GM18907 (cell line): Measurements from ENCODE around the gene STPG2.

Experiments used
- ATAC-seq: cut with Tn5 transposase; IDR thresholded peaks from one replicate; pipeline ENCODE4 v1.9.1; 2021; ENCODE audit warnings: mild to moderate bottlenecking, moderate library complexity; ENCODE audit not compliant: unreplicated experiment

The STPG2 gene

DNA sequence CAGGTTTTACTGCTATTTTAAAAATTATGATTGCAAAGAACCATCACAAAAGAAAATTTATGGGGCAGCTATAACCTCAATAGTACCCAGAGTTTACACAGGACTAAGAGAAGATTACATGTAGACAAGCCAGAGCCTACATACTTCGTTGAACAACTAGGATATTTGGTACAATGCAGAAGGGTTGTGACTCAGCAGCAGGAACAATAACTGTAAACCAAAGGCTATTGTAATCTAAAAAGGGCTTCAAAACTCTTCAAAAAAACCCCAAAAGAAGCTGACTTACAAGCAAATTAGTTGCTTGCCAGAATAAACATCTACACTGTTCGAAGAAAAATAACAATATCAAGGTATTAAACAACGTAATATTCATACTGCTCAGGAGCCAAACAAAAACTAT, 618.0 kb downstream of the STPG2 start:
- no peak for ATAC-seq

GRCh38 chr4:97517939-97518338, 625.3 kb downstream of the STPG2 start:
- no peak for ATAC-seq

DNA sequence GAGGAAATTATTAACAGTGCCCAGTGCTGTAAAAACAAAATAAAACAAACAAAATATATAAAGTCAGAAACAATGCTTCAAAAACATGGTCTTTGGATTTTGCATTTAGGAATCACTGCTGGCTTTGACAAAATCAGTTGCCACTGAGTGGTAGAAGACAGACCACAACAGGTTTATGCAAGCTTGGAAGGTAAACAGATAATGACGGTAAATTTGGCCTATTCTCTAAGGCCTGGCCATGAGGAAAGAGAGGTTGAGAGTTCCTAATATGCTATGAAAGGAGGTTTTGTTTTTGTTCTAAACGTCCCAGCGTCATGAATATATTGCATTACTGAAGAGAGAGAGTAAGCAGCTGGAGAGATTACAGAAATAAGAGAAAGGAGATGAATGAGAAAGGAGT, 629.4 kb downstream of the STPG2 start:
- no peak for ATAC-seq
